Skeletal muscle satellite cell (primary cell): ENCODE data around the gene TYW5.
"Not testable (repeated sequence)": the region's sequence is repeated elsewhere in the genome, so short reads cannot be mapped to it uniquely, and the experiment has no call there.

Source experiments
- H3K27me3 ChIP-seq: 2 replicates; pipeline ENCODE4 v1.7.0; 2013; ENCODE audit warnings: low read length; ENCODE audit not compliant: control insufficient read depth, insufficient read depth
- H3K36me3 ChIP-seq: 2 replicates; pipeline ENCODE4 v1.7.0; 2013; ENCODE audit warnings: mild to moderate bottlenecking, control low read depth, low read length; ENCODE audit not compliant: insufficient read depth
- H3K4me1 ChIP-seq: 2 replicates; pipeline ENCODE4 v1.7.0; 2013; ENCODE audit warnings: low read length; ENCODE audit not compliant: control insufficient read depth, insufficient read depth
- H3K4me2 ChIP-seq: 2 replicates; pipeline ENCODE4 v1.7.0; 2013; ENCODE audit warnings: mild to moderate bottlenecking, low read length
- H3K4me3 ChIP-seq: 2 replicates; pipeline ENCODE4 v1.7.0; 2013; ENCODE audit warnings: low read length
- H3K9ac ChIP-seq: 2 replicates; pipeline ENCODE4 v1.7.0; 2013; ENCODE audit warnings: mild to moderate bottlenecking, low read depth, low read length, moderate library complexity
- H3K9me3 ChIP-seq: replicated peaks from 2 replicates; pipeline ENCODE4 v1.7.0; 2013; ENCODE audit warnings: mild to moderate bottlenecking, control low read depth, low read length

Gene TYW5

GRCh38 chr2:199914372-199914958 is 40.8 kb downstream of the TYW5 start:
- H3K27me3 ChIP-seq, result no peaks in the 10 kb centered on the region
- H3K9ac ChIP-seq, result no peak overlapping the region
- no peaks in the 10 kb centered on the region for H3K9me3 ChIP-seq
- H3K4me1 ChIP-seq, result peaks cover 16% of the 10 kb centered on the region
- no peak overlapping the region for H3K4me3 ChIP-seq
- H3K4me2 ChIP-seq, result peak overlapping the region; percentile 56
- peaks cover 22% of the 10 kb centered on the region for H3K36me3 ChIP-seq

- Histone ChIP-seq H3K36me3 (peaks cover 11% of the 10 kb centered on the region), H3K4me3 (peak overlapping the region; percentile 96), H3K9ac (peak overlapping the region; percentile 98)
These were observed 42.7 kb downstream of the TYW5 start for GRCh38 chr2:199912553-199913114.

GRCh38 chr2:199911877-199912161 is 43.5 kb downstream of the TYW5 start:
- peak overlapping the region; percentile 96 for H3K4me3 ChIP-seq
- H3K4me2 ChIP-seq, result peak overlapping the region; percentile 94
- H3K36me3 ChIP-seq, result peaks cover 4% of the 10 kb centered on the region
- H3K9me3 ChIP-seq, result no peaks in the 10 kb centered on the region
- H3K9ac ChIP-seq, result peak overlapping the region; percentile 98
- peaks cover 16% of the 10 kb centered on the region for H3K4me1 ChIP-seq
- no peaks in the 10 kb centered on the region for H3K27me3 ChIP-seq

More at GRCh38 chr2:199912553-199913114, 42.7 kb downstream of the TYW5 start:
- not testable (repeated sequence) for H3K9me3 ChIP-seq, H3K27me3 ChIP-seq
- H3K4me1 ChIP-seq, result peaks cover 16% of the 10 kb centered on the region
- peak overlapping the region; percentile 94 for H3K4me2 ChIP-seq

- H3K4me1 ChIP-seq, result peaks cover 16% of the 10 kb centered on the region
- H3K9ac ChIP-seq, result peak within 1 kb of the TSS; percentile 98
- peak within 1 kb of the TSS; percentile 94 for H3K4me2 ChIP-seq
- H3K27me3 ChIP-seq, result no peaks in the 10 kb centered on the region
- H3K36me3 ChIP-seq, result no peaks in the 10 kb centered on the region
- H3K9me3 ChIP-seq, result no peaks in the 10 kb centered on the region
- peak within 1 kb of the TSS; percentile 96 for H3K4me3 ChIP-seq
These were observed 44.0 kb downstream of the TYW5 start, which contains the start of gene C2orf69 for GRCh38 chr2:199911052-199911876. TSS of gene C2orf69 (plus strand) at chr2:199911293. CDS start at chr2:199911439, 146 bp downstream.

- no peaks in the 10 kb centered on the region for H3K27me3 ChIP-seq
- H3K4me3 ChIP-seq, result peak overlapping the region; percentile 96
- no peaks in the 10 kb centered on the region for H3K36me3 ChIP-seq
- peaks cover 16% of the 10 kb centered on the region for H3K4me1 ChIP-seq
- H3K9ac ChIP-seq, result peak overlapping the region; percentile 63
- peak overlapping the region; percentile 94 for H3K4me2 ChIP-seq
- H3K9me3 ChIP-seq, result no peaks in the 10 kb centered on the region
These were observed 44.8 kb downstream of the TYW5 start for GRCh38 chr2:199910338-199911051.

GRCh38 chr2:199907008-199907714 is 48.1 kb downstream of the TYW5 start:
- no peaks in the 10 kb centered on the region for H3K27me3 ChIP-seq
- H3K4me2 ChIP-seq, result no peak overlapping the region
- H3K9ac ChIP-seq, result no peak overlapping the region
- H3K36me3 ChIP-seq, result no peaks in the 10 kb centered on the region
- peaks cover 6% of the 10 kb centered on the region for H3K4me1 ChIP-seq
- no peaks in the 10 kb centered on the region for H3K9me3 ChIP-seq
- H3K4me3 ChIP-seq, result no peak overlapping the region

- Histone ChIP-seq H3K4me1 (no peaks in the 10 kb centered on the region), H3K9me3 (no peaks in the 10 kb centered on the region), H3K9ac (no peak overlapping the region), H3K27me3 (no peaks in the 10 kb centered on the region), H3K4me2 (no peak overlapping the region), H3K36me3 (no peaks in the 10 kb centered on the region), H3K4me3 (no peak overlapping the region)
These were observed 52.2 kb downstream of the TYW5 start for GRCh38 chr2:199903111-199903510.

GRCh38 chr2:199902486-199903110 is 52.7 kb downstream of the TYW5 start:
- H3K4me1 ChIP-seq, result no peaks in the 10 kb centered on the region
- H3K4me2 ChIP-seq, result no peak overlapping the region
- H3K36me3 ChIP-seq, result no peaks in the 10 kb centered on the region
- no peaks in the 10 kb centered on the region for H3K9me3 ChIP-seq
- H3K9ac ChIP-seq, result no peak overlapping the region
- H3K4me3 ChIP-seq, result no peak overlapping the region
- no peaks in the 10 kb centered on the region for H3K27me3 ChIP-seq

- no peaks in the 10 kb centered on the region for H3K36me3 ChIP-seq
- H3K27me3 ChIP-seq, result no peaks in the 10 kb centered on the region
- H3K9me3 ChIP-seq, result no peaks in the 10 kb centered on the region
These were observed 53.3 kb downstream of the TYW5 start for GRCh38 chr2:199901942-199902341.

GRCh38 chr2:199896617-199897016 is 58.7 kb downstream of the TYW5 start:
- Histone ChIP-seq H3K27me3 (no peaks in the 10 kb centered on the region), H3K9me3 (no peaks in the 10 kb centered on the region), H3K9ac (no peak overlapping the region), H3K4me1 (no peaks in the 10 kb centered on the region), H3K36me3 (no peaks in the 10 kb centered on the region), H3K4me3 (no peak overlapping the region), H3K4me2 (no peak overlapping the region)

More at GRCh38 chr2:199901942-199902341, 53.3 kb downstream of the TYW5 start:
- H3K4me1 ChIP-seq, result no peaks in the 10 kb centered on the region
- H3K9ac ChIP-seq, result no peak overlapping the region
- no peak overlapping the region for H3K4me3 ChIP-seq
- no peak overlapping the region for H3K4me2 ChIP-seq
